Hematopoietic multipotent progenitor cell treated with erythropoietin and hydrocortisone succinate and interleukin-3 and kit ligand, for 15 days (in vitro differentiated cells): ENCODE results near the gene VHLL.
"Not testable (repeated sequence)": the region's sequence is repeated elsewhere in the genome, so short reads cannot be mapped to it uniquely, and the experiment has no call there.

Experiments used
- DNase-seq: peaks from one replicate; pipeline ENCODE4 v3.0.0-alpha.2; 2015; ENCODE audit warnings: low spot score

VHLL gene

GRCh38 chr1:156298852-156299357 lies at the start of gene VHLL:
TSS of gene VHLL (minus strand) at chr1:156299307. CDS start at chr1:156299189, 118 bp downstream.
- no peak for DNase-seq

- no peak for DNase-seq
These were observed 48.2 kb upstream of the VHLL start for GRCh38 chr1:156347331-156347730.

GRCh38 chr1:156346636-156347035 lies 47.5 kb upstream of the VHLL start:
- DNase-seq = no peak

- DNase-seq = not testable (repeated sequence)
These were observed 46.9 kb upstream of the VHLL start for GRCh38 chr1:156346035-156346434.

- no peak for DNase-seq
These were observed 45.3 kb upstream of the VHLL start for GRCh38 chr1:156344409-156344808.

- no peak for DNase-seq
These were observed 43.3 kb upstream of the VHLL start for GRCh38 chr1:156342166-156342955.

- DNase-seq = peak; percentile 100
These were observed 39.3 kb upstream of the VHLL start, which contains the start of the genes CCT3 and TSACC for GRCh38 chr1:156338180-156338976. TSS of gene CCT3 (minus strand) at chr1:156338292. CDS start at chr1:156338184, 108 bp downstream. TSS of gene TSACC (plus strand) at chr1:156338526. CDS start at chr1:156339758, 1,232 bp downstream.

- DNase-seq = no peak
These were observed 38.7 kb upstream of the VHLL start for GRCh38 chr1:156337888-156338179.

- DNase-seq = no peak
These were observed 38.2 kb upstream of the VHLL start for GRCh38 chr1:156337052-156337887.

- DNase-seq = peak; percentile 40
These were observed 37.1 kb upstream of the VHLL start for GRCh38 chr1:156336242-156336641.

GRCh38 chr1:156323179-156323578 lies 24.1 kb upstream of the VHLL start:
- not testable (repeated sequence) for DNase-seq

GRCh38 chr1:156320560-156320959 lies 21.5 kb upstream of the VHLL start:
- no peak for DNase-seq

- peak; percentile 64 for DNase-seq
These were observed 20.6 kb upstream of the VHLL start for GRCh38 chr1:156319664-156320063.

GRCh38 chr1:156316909-156317308 lies 17.8 kb upstream of the VHLL start:
- DNase-seq = no peak

GRCh38 chr1:156310962-156311361 lies 11.9 kb upstream of the VHLL start:
- DNase-seq = no peak

- DNase-seq = no peak
These were observed 9.0 kb upstream of the VHLL start for GRCh38 chr1:156308078-156308477.

- no peak for DNase-seq
These were observed 6.1 kb upstream of the VHLL start for GRCh38 chr1:156305215-156305614.

- no peak for DNase-seq
These were observed 4.1 kb upstream of the VHLL start for GRCh38 chr1:156303241-156303640.

GRCh38 chr1:156295391-156295947 lies 3.6 kb downstream of the VHLL start, which contains the start of gene GLMP:
TSS of gene GLMP (minus strand) at chr1:156295679. CDS start at chr1:156295645, 34 bp downstream.
- peak; percentile 74 for DNase-seq

- DNase-seq = no peak
These were observed 5.2 kb downstream of the VHLL start for GRCh38 chr1:156293895-156294294.

GRCh38 chr1:156293098-156293434 lies 6.0 kb downstream of the VHLL start:
- no peak for DNase-seq
